PFSK-1 (cell line): ENCODE measurements around the gene MET.

Experiments used
- POLR2AphosphoS5 ChIP-seq: IDR thresholded peaks from 2 replicates; pipeline ENCODE4 v1.6.1; 2012; ENCODE audit warnings: low read depth, mild to moderate bottlenecking, control low read depth, low read length, moderate library complexity
- REST ChIP-seq, 2 experiments: IDR thresholded peaks; 2 replicates each; pipeline versions ENCODE4 v1.6.1 to v1.8.0; 2011 to 2012; ENCODE audit warnings: low read depth in 2 of 2, low read length in 2 of 2, control low read depth in 1 of 2, inconsistent platforms in 1 of 2, mild to moderate bottlenecking in 1 of 2, moderate library complexity in 1 of 2; ENCODE audit not compliant: insufficient read depth in 1 of 2

- no peak for TF ChIP-seq REST (IDR thresholded peaks at IDR 0.05; ENCODE audit: insufficient read depth in 1 of 2, low read depth in 2 of 2, low read length in 2 of 2)
- no peak for TF ChIP-seq POLR2AphosphoS5
These were observed 125.6 kb downstream of the MET start for GRCh38 chr7:116797612-116798011.
